HL-60/S4 (cell line): ENCODE results near the gene C10orf143.

Experiments used
- in situ Hi-C: fragments of 300-500 bp; cut with MboI; formaldehyde crosslinking; loops from 2 replicates; pipeline ENCODE4 v1.14.3; 2022; ENCODE audit warnings: low sequenced_read_pairs

The C10orf143 gene

GRCh38 chr10:130018265-130018664 lies 92.4 kb downstream of the C10orf143 start:
- in situ Hi-C loops: no loop called here

GRCh38 chr10:130017631-130018022 lies 93.0 kb downstream of the C10orf143 start:
- in situ Hi-C loops: no loop called here

GRCh38 chr10:130016993-130017630 lies 93.5 kb downstream of the C10orf143 start:
- in situ Hi-C loops: no loop called here

- in situ Hi-C loops: no loop called here
Observed at GRCh38 chr10:130016095-130016494, 94.5 kb downstream of the C10orf143 start.

GRCh38 chr10:130015075-130015695 lies 95.4 kb downstream of the C10orf143 start:
- in situ Hi-C loops: no loop called here

- in situ Hi-C loops: no loop called here
Observed at GRCh38 chr10:130014263-130015074, 96.2 kb downstream of the C10orf143 start.
